Trophoblast cell (in vitro differentiated cells and primary cell): ENCODE data around the gene OR52K2.

Experiments used
- DNase-seq, 2 donors: peaks; one replicate each; pipeline ENCODE4 v3.0.0-alpha.2; 2016
- H2AFZ ChIP-seq: 2 replicates; pipeline ENCODE4 v1.6.1; 2013; ENCODE audit warnings: low read length, moderate library complexity, mild to moderate bottlenecking; ENCODE audit not compliant: insufficient read depth, poor library complexity
- H2AK5ac ChIP-seq: 2 replicates; pipeline ENCODE4 v1.6.1; 2013; ENCODE audit warnings: mild to moderate bottlenecking, low read length
- H2BK120ac ChIP-seq: 2 replicates; pipeline ENCODE4 v1.6.1; 2013; ENCODE audit warnings: low read length, mild to moderate bottlenecking, moderate library complexity; ENCODE audit not compliant: insufficient read depth, poor library complexity
- H2BK12ac ChIP-seq: 2 replicates; pipeline ENCODE4 v1.6.1; 2013; ENCODE audit warnings: mild to moderate bottlenecking, low read length, moderate library complexity
- H2BK5ac ChIP-seq: 2 replicates; pipeline ENCODE4 v1.6.1; 2013; ENCODE audit warnings: low read length, low read depth, moderate library complexity, mild to moderate bottlenecking; ENCODE audit not compliant: poor library complexity
- H3K14ac ChIP-seq: 2 replicates; pipeline ENCODE4 v1.6.1; 2013; ENCODE audit warnings: mild to moderate bottlenecking, low read length
- H3K18ac ChIP-seq: 2 replicates; pipeline ENCODE4 v1.6.1; 2013; ENCODE audit warnings: mild to moderate bottlenecking, low read length
- H3K23ac ChIP-seq: 2 replicates; pipeline ENCODE4 v1.6.1; 2013; ENCODE audit warnings: low read length
- H3K27ac ChIP-seq: 2 replicates; pipeline ENCODE4 v1.5.1; 2013; ENCODE audit warnings: low read depth, mild to moderate bottlenecking, inconsistent platforms, low read length, moderate library complexity
- H3K27me3 ChIP-seq: 2 replicates; pipeline ENCODE4 v1.6.1; 2013; ENCODE audit warnings: inconsistent platforms, mild to moderate bottlenecking, low read length, moderate library complexity; ENCODE audit not compliant: insufficient read depth
- H3K36me3 ChIP-seq, 2 experiments: 1 replicate in 1 of 2; 2 replicates in 1 of 2; pipeline ENCODE4 v1.6.1; 2013; ENCODE audit warnings: low read length in 2 of 2, mild to moderate bottlenecking in 2 of 2, moderate library complexity in 1 of 2; ENCODE audit not compliant: insufficient read depth in 2 of 2, control insufficient read depth in 1 of 2
- H3K4ac ChIP-seq: 2 replicates; pipeline ENCODE4 v1.6.1; 2013; ENCODE audit warnings: low read depth, mild to moderate bottlenecking, low read length, moderate library complexity
- H3K4me1 ChIP-seq, 2 experiments: 1 replicate in 1 of 2; 2 replicates in 1 of 2; pipeline ENCODE4 v1.6.1; 2013; ENCODE audit warnings: low read length in 2 of 2, mild to moderate bottlenecking in 2 of 2, moderate library complexity in 1 of 2; ENCODE audit not compliant: insufficient read depth in 2 of 2, control insufficient read depth in 1 of 2
- H3K4me2 ChIP-seq: 2 replicates; pipeline ENCODE4 v1.6.1; 2013; ENCODE audit warnings: inconsistent platforms, mild to moderate bottlenecking, low read length, moderate library complexity
- H3K4me3 ChIP-seq: 2 replicates; pipeline ENCODE4 v1.5.1; 2013; ENCODE audit warnings: mild to moderate bottlenecking, low read depth, low read length, inconsistent platforms
- H3K79me1 ChIP-seq: one replicate; pipeline ENCODE4 v1.6.1; 2013; ENCODE audit warnings: low read length
- H3K79me2 ChIP-seq: 2 replicates; pipeline ENCODE4 v1.6.1; 2013; ENCODE audit warnings: low read length, mild to moderate bottlenecking; ENCODE audit not compliant: control insufficient read depth, insufficient read depth, poor library complexity
- H3K9ac ChIP-seq: 2 replicates; pipeline ENCODE4 v1.6.1; 2013; ENCODE audit warnings: mild to moderate bottlenecking, low read length
- H3K9me3 ChIP-seq: 2 replicates; pipeline ENCODE4 v1.6.1; 2013; ENCODE audit warnings: low read depth, mild to moderate bottlenecking, control low read depth, inconsistent platforms, low read length; ENCODE audit not compliant: insufficient read depth
- H4K12ac ChIP-seq: 2 replicates; pipeline ENCODE4 v1.6.1; 2013; ENCODE audit warnings: low read depth, mild to moderate bottlenecking, low read length, moderate library complexity
- H4K8ac ChIP-seq: 2 replicates; pipeline ENCODE4 v1.6.1; 2013; ENCODE audit warnings: low read depth, mild to moderate bottlenecking, low read length, moderate library complexity
- H4K91ac ChIP-seq: one replicate; pipeline ENCODE4 v1.6.1; 2013; ENCODE audit warnings: low read depth, mild to moderate bottlenecking, low read length, moderate library complexity
- WGBS: extraction: QIAGEN DNeasy Blood & Tissue Kit; methylation state at CpG from one replicate; pipeline ENCODE4 v1.1.7; 2013; ENCODE audit warnings: missing lambda C conversion rate; ENCODE audit not compliant: insufficient read length, insufficient coverage; ENCODE audit errors: extremely low coverage; 5-methylcytosine and 5-hydroxymethylcytosine counted together

The OR52K2 gene

DNA sequence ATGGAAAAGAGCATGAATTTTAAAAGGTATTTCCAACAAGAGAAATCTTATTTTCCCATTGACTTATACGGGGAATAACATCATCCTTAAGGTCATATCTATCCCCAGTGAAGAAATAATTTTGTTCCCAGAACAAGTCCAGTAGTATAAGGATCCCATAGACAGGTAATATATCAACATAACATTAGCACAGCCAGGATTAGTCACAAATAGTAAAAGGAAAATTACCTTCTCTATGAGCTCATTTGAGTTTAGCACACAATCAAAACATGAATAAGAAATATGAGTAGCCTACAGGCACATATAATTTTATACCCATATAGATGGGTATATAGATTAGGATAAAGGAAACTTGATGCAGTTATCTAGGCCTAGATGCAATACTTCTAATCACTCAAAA, 30.5 kb downstream of the OR52K2 start:
- no peak overlapping the region for H4K8ac ChIP-seq
- H2BK120ac ChIP-seq: no peak overlapping the region
- H2AK5ac ChIP-seq: no peak overlapping the region
- H3K79me2 ChIP-seq: no peaks in the 10 kb centered on the region
- H3K27ac ChIP-seq: no peak overlapping the region
- WGBS: no CpG with 5 or more reads among the region's 1 CpG
- no peak overlapping the region for H2BK5ac ChIP-seq
- no peak overlapping the region for H3K4ac ChIP-seq
- no peak overlapping the region for H3K18ac ChIP-seq
- no peaks in the 10 kb centered on the region for H3K79me1 ChIP-seq
- no peaks in the 10 kb centered on the region for H3K9me3 ChIP-seq
- no peak overlapping the region for H3K4me2 ChIP-seq
- H3K27me3 ChIP-seq: no peaks in the 10 kb centered on the region
- H2BK12ac ChIP-seq: no peak overlapping the region
- no peak overlapping the region for H3K9ac ChIP-seq
- H2AFZ ChIP-seq: no peak overlapping the region
- H3K36me3 ChIP-seq: no peaks in the 10 kb centered on the region
- H3K14ac ChIP-seq: no peak overlapping the region
- no peak overlapping the region for H3K23ac ChIP-seq
- no peak overlapping the region for H4K91ac ChIP-seq
- no peak overlapping the region for H4K12ac ChIP-seq
- no peak overlapping the region for H3K4me3 ChIP-seq
- H3K4me1 ChIP-seq: peaks cover 0 to 2% of the 10 kb centered on the region in 2 experiments
- DNase-seq: no peak

DNA sequence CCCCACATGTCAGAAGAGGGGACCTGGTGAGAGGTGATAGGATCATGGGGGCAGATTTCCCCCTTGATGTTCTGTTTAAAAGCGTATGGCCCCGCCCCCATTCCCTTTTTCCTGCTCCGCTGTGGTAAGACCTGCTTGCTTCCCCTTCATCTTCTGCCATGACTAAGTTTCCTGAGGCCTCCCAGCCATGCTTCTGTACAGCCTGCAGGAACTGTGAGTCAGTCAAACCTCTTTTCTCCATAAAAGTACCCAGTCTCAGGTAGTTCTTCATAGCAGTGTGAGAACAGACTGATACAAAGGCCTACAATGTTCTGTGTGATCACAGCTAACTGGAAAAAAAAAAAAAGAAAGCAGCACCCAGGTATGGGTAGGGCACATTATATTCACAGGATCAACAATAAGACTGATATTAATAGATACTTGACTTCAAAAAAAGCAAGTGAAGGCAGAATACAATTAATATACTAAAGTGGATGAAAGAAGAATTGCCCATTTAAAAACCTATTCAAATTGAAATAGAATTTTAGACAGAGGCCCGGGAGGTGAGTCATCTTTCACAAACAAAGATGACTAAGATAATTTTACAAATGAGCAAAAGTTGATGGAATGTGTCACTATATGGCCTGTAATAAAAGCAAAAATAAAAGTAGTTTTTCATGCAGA, 31.6 kb downstream of the OR52K2 start:
- H4K91ac ChIP-seq: no peak overlapping the region
- no peak overlapping the region for H2BK12ac ChIP-seq
- H3K79me2 ChIP-seq: no peaks in the 10 kb centered on the region
- no peaks in the 10 kb centered on the region for H3K9me3 ChIP-seq
- DNase-seq: peak; percentile 65 to 74
- no peak overlapping the region for H4K8ac ChIP-seq
- H2AFZ ChIP-seq: no peak overlapping the region
- H3K79me1 ChIP-seq: no peaks in the 10 kb centered on the region
- no peak overlapping the region for H4K12ac ChIP-seq
- no peak overlapping the region for H3K9ac ChIP-seq
- H3K18ac ChIP-seq: no peak overlapping the region
- no peak overlapping the region for H3K23ac ChIP-seq
- no peak overlapping the region for H3K4me2 ChIP-seq
- H3K27me3 ChIP-seq: no peaks in the 10 kb centered on the region
- H2BK5ac ChIP-seq: no peak overlapping the region
- H3K14ac ChIP-seq: no peak overlapping the region
- peaks cover 0 to 2% of the 10 kb centered on the region in 2 experiments for H3K4me1 ChIP-seq
- H2AK5ac ChIP-seq: no peak overlapping the region
- no peak overlapping the region for H3K4me3 ChIP-seq
- no peak overlapping the region for H2BK120ac ChIP-seq
- no peak overlapping the region for H3K27ac ChIP-seq
- no peaks in the 10 kb centered on the region for H3K36me3 ChIP-seq
- no CpG with 5 or more reads among the region's 4 CpGs for WGBS
- H3K4ac ChIP-seq: no peak overlapping the region

DNA sequence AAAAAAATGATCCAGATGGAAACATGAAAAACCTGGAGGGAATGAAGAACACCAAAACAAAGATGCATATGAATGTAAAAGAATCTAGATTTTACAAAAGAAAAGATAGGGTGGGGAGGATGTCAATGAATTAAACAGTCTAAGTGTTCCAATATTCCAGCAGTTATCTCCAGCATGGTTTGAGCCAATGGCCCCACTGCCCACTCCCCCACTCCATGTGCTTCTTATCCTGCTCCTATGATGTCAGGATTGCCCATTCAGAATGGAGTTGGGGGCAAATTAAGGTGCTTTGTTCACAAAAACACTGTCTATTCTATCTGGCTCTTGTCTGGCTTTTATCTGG, 32.1 kb downstream of the OR52K2 start:
- H4K8ac ChIP-seq: no peak overlapping the region
- no peaks in the 10 kb centered on the region for H3K27me3 ChIP-seq
- H3K79me1 ChIP-seq: no peaks in the 10 kb centered on the region

DNA sequence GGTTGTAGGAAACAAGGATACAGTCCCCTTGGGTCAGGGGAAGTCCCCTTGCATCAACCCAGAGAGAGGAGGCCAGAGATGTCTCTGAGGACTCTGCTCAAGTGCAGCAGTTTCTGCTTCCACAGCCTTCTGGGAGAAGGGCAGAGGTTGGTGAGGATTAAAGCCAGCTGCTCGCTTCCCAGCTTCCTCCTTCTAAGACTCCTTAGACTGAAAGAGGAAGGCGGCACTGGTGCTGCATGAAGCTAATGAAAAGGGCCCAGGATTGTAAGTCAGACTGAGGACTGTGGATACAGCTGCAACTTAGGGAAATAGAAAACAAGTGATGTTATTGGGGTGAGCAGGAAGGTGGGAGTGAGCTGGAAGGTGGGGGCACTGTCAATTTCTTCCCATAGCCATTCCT, 33.4 kb downstream of the OR52K2 start, which contains the start of gene OR52K1:
Gene OR52K1 (plus strand): TSS at position 202 of the 400 bp plus-strand sequence. CDS start 6,255 bp downstream, outside the sequence.
- H3K23ac ChIP-seq: no peak within 1 kb of the TSS
- no CpG with 5 or more reads among the region's 2 CpGs for WGBS
- no peak within 1 kb of the TSS for H3K14ac ChIP-seq
- H3K9me3 ChIP-seq: no peaks in the 10 kb centered on the region
- H3K4me2 ChIP-seq: no peak within 1 kb of the TSS
- H2AFZ ChIP-seq: no peak within 1 kb of the TSS
- H2BK12ac ChIP-seq: peak within 1 kb of the TSS; percentile 12
- H3K9ac ChIP-seq: no peak within 1 kb of the TSS
- no peak within 1 kb of the TSS for H2BK5ac ChIP-seq
- H4K91ac ChIP-seq: peak within 1 kb of the TSS; percentile 28
- no peak within 1 kb of the TSS for H4K8ac ChIP-seq
- no peak within 1 kb of the TSS for H2AK5ac ChIP-seq
- no peak for DNase-seq
- no peak within 1 kb of the TSS for H4K12ac ChIP-seq
- peak within 1 kb of the TSS; percentile 27 for H2BK120ac ChIP-seq
- no peak within 1 kb of the TSS for H3K4me3 ChIP-seq
- H3K18ac ChIP-seq: no peak within 1 kb of the TSS
- no peaks in the 10 kb centered on the region for H3K36me3 ChIP-seq
- H3K79me1 ChIP-seq: no peaks in the 10 kb centered on the region
- H3K27ac ChIP-seq: no peak within 1 kb of the TSS
- no peaks in the 10 kb centered on the region for H3K79me2 ChIP-seq
- H3K4ac ChIP-seq: no peak within 1 kb of the TSS
- peaks cover 0 to 2% of the 10 kb centered on the region in 2 experiments for H3K4me1 ChIP-seq
- H3K27me3 ChIP-seq: no peaks in the 10 kb centered on the region

More for the DNA sequence above, 32.1 kb downstream of the OR52K2 start:
- no peak overlapping the region for H3K4me3 ChIP-seq
- H2BK120ac ChIP-seq: no peak overlapping the region
- H2BK12ac ChIP-seq: no peak overlapping the region
- no peaks in the 10 kb centered on the region for H3K36me3 ChIP-seq
- peaks cover 0 to 2% of the 10 kb centered on the region in 2 experiments for H3K4me1 ChIP-seq
- no peaks in the 10 kb centered on the region for H3K9me3 ChIP-seq
- no peak for DNase-seq
- no peak overlapping the region for H3K18ac ChIP-seq
- H4K91ac ChIP-seq: no peak overlapping the region
- no peak overlapping the region for H2AK5ac ChIP-seq
- H3K79me2 ChIP-seq: no peaks in the 10 kb centered on the region
- H2BK5ac ChIP-seq: no peak overlapping the region
- no peak overlapping the region for H2AFZ ChIP-seq
- no peak overlapping the region for H3K27ac ChIP-seq
- H3K4me2 ChIP-seq: no peak overlapping the region
- no peak overlapping the region for H3K4ac ChIP-seq
- H3K14ac ChIP-seq: no peak overlapping the region
- no peak overlapping the region for H4K12ac ChIP-seq
- H3K9ac ChIP-seq: no peak overlapping the region
- no peak overlapping the region for H3K23ac ChIP-seq
